Effector memory CD8-positive, alpha-beta T cell (primary cell): ENCODE data around the gene SCAMP4.

Experiments used
- ATAC-seq: fragments of 150-1000 bp; cut with Tn5 transposase; replicated peaks from 2 replicates; pipeline ENCODE4 v1.10.0; 2021; ENCODE audit warnings: mild to moderate bottlenecking, moderate library complexity
- DNase-seq, 3 experiments: peaks; one replicate each; pipeline ENCODE4 v3.0.0; 2021
- H3K27ac Mint-ChIP-seq, 2 donors: one replicate each; pipeline ENCODE4 v1.8.0; 2022; ENCODE audit warnings: mild to moderate bottlenecking in 2 of 2, mixed read lengths in 2 of 2, moderate library complexity in 2 of 2
- H3K27me3 Mint-ChIP-seq, 2 donors: one replicate each; pipeline ENCODE4 v1.8.0; 2022; ENCODE audit warnings: mixed read lengths in 2 of 2
- H3K36me3 Mint-ChIP-seq: one replicate; pipeline ENCODE4 v1.8.0; 2022; ENCODE audit warnings: mild to moderate bottlenecking, moderate library complexity, mixed read lengths; ENCODE audit not compliant: insufficient read depth
- H3K4me1 Mint-ChIP-seq, 2 donors: one replicate each; pipeline ENCODE4 v1.8.0; 2022; ENCODE audit warnings: low read depth in 2 of 2, mixed read lengths in 2 of 2
- H3K4me3 Mint-ChIP-seq, 2 donors: one replicate each; pipeline ENCODE4 v1.8.0; 2022; ENCODE audit warnings: mild to moderate bottlenecking in 2 of 2, mixed read lengths in 2 of 2, moderate library complexity in 2 of 2
- H3K9me3 Mint-ChIP-seq, 2 donors: one replicate each; pipeline ENCODE4 v1.8.0; 2022; ENCODE audit warnings: mixed read lengths in 2 of 2
- total RNA-seq, 9 experiments: gene quantifications; one replicate each; lab custom pipeline; 2026; lab: John Stamatoyannopoulos, UW

Gene SCAMP4, protein sequence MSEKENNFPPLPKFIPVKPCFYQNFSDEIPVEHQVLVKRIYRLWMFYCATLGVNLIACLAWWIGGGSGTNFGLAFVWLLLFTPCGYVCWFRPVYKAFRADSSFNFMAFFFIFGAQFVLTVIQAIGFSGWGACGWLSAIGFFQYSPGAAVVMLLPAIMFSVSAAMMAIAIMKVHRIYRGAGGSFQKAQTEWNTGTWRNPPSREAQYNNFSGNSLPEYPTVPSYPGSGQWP
- 11.1 to 21.1 (median 15.3) reads per million in 9 experiments for total RNA-seq

DNA sequence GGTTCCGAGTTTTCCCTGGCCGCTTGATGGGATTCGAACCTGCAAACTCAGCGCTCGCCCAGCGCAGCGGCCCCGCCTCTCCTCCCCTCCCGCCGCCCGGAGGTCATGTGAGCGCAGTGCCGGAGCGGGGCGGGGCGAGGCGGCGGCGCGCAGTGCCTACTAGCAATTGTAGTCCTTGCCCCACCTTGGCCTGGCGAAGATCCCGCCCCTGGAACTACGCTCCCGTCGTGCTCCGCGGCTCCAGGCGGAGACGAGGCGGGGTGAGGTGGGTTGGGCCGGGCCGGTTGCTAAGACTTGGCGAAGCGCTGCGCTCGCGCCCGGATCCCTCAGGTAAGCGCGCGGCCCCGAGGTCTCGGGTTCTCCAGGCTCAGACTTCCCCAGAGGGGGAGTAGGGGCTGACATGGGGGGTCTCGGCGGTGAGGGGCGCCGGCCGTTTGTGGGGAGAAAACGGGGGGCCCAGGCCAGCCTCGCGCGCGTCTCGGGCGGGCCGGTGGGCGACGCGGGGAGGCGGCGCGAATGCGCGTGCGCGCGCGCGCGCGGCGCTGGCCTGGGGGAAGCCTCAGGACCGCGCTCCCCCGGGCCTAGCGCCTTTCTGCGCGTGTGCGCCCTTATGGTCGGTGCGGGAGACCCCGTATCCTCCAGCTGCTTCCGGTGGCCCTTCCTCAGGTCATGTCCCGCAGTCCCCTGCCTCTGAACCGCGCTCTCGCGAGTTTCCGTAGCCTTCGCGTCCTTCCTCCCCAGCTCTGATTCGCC, at the start of gene SCAMP4, which contains the start of gene ADAT3:
SCAMP4 (plus strand) TSS at position 290 of the 753 bp plus-strand sequence. CDS start 9,621 bp downstream, outside the sequence.
ADAT3 (plus strand) TSS at position 290 of the 753 bp plus-strand sequence. CDS start 6,649 bp downstream, outside the sequence.
- Mint-ChIP-seq H3K4me1 (peaks cover 15 to 28% of the 10 kb centered on the region in 2 donors), H3K27ac (peak within 1 kb of the TSS; percentile 62 to 83), H3K36me3 (peaks cover 23% of the 10 kb centered on the region), H3K9me3 (no peaks in the 10 kb centered on the region), H3K27me3 (no peaks in the 10 kb centered on the region), H3K4me3 (peak within 1 kb of the TSS; percentile 86 to 89)
- DNase-seq (peak; percentile 96 to 97 (median 97)), ATAC-seq (peak; percentile 95)

DNA sequence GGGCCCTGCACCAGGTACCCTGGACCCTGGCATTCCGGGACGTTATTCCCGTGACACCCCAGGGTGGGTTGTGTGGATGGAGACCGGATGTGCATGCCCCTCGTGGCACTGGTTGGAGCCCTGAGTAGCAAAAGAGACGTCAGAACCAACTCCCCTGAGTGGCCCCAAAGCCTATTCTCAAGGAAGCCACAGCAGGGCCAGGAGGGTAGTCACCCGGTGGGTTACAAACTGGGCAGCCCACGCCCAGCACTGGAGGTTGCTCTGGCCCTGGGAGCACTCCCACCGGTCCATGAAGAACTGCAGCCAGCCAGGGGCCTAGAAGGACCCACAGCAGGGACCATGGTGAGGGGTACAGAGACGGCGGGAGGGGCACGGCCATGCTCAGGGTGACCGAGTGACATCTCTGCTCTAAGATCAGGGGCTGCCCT, 49.4 kb upstream of the SCAMP4 start:
- Mint-ChIP-seq H3K27me3 (no peaks in the 10 kb centered on the region), H3K4me3 (peak overlapping the region; percentile 83 to 84), H3K9me3 (no peaks in the 10 kb centered on the region), H3K4me1 (peaks cover 23 to 36% of the 10 kb centered on the region in 2 donors), H3K27ac (peak overlapping the region; percentile 87 to 92), H3K36me3 (peaks cover 64% of the 10 kb centered on the region)
- no peak for DNase-seq
- peak; percentile 11 for ATAC-seq

DNA sequence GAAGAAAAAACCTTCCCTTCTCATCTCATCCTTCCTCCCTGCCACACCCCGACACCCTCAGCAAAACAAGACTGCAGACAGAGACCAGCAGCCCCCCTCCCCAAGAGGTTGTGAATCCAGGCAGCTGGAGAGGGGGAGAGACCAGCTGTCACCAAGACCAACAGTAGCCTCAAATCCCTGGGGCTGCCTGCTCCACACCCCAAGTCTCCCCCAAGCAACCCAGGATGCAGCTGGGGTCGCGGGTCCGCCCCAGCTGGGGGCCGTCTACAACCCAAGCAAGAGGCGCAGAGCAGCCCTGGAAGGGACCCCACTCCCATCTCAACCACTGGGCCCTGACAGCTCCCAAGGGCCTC, 48.9 kb upstream of the SCAMP4 start:
- ATAC-seq: no peak
- DNase-seq: no peak
- Mint-ChIP-seq H3K36me3 (peaks cover 64% of the 10 kb centered on the region), H3K4me3 (peak overlapping the region; percentile 83 to 84), H3K9me3 (no peaks in the 10 kb centered on the region), H3K27ac (peak overlapping the region; percentile 87 to 92), H3K27me3 (no peaks in the 10 kb centered on the region), H3K4me1 (peaks cover 22 to 38% of the 10 kb centered on the region in 2 donors)

DNA sequence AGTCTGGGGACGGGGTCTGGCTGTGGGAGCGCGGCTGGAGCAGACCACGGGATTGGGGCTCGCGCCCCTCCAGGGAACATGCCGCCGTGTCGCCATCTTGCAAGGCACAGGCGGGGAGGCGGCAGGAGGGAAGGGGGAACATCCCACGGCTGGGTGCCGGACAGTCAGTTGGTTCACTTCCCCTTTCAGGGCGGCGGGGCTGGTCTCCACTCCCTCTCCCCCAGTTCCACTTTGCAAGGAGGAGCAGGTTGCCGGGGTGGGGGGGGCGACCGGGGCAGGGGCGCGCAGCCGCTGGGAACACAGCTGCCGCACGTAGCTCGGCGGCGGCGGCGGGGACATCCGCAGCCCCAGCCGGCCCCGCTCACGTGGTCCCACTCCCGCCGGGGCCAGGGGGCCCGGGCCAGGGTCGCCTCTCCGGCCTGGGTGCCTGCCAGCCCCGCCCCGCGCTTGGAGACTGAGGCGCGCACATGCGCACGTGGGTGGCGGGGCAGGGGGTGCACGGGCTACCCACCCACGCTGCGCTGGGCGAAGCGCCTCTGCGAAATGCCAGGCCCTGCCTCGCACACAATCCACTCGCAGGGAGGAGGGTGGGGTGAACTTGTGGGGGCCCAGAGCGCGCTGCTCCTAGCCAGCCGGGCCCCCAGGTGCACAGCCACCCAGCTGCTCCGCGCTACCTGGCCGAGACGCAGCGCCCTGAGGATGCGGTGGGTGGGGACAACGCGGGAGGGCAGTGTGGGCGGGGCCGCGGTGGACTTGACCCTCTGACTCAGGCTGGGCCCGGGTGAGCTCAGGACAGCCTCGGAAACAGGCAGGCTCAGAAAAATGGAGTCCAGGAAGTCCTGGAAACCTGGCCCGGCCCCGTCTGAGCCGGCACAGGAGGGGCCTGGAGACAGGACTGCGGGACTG, 48.2 kb upstream of the SCAMP4 start:
- Mint-ChIP-seq H3K4me3 (peak overlapping the region; percentile 83 to 84), H3K36me3 (peaks cover 65% of the 10 kb centered on the region), H3K27ac (peak overlapping the region; percentile 87 to 92), H3K27me3 (no peaks in the 10 kb centered on the region), H3K4me1 (peaks cover 28 to 42% of the 10 kb centered on the region in 2 donors), H3K9me3 (no peaks in the 10 kb centered on the region)
- DNase-seq (no peak), ATAC-seq (peak; percentile 29)

DNA sequence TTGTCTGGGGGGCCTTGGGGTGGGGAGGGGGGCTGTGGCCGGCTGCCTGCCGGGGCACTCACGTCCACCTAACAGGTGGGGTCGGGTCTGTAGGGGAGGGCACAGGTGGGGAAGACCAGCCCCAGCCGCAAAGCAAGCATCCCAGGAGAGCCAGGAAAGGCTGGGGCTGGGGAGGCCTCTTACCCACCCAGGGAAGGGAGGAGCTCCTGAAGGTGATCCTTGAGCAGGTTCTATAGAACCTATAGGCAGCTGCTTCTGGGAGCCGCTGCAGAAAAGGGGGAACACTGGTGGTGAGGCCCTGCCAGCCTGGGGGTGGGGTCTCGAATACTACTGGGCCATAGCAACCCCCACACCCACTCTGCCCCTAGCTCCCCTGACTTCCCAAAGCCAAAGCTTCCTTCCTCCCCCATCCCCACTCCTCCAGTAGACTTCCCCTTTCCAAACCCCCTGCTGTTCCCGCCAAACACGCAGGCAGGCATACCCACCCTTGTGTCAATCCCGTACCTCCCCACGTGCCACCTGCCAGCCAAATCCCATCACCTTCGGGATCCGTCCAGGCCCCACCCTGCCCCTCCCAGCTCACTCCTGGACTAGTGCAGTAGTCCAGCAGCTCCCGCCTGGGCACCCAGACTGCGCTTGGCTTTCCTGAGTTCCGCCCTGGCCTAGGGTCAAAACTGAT, 47.4 kb upstream of the SCAMP4 start:
- peaks cover 34 to 46% of the 10 kb centered on the region in 2 donors for H3K4me1 Mint-ChIP-seq

DNA sequence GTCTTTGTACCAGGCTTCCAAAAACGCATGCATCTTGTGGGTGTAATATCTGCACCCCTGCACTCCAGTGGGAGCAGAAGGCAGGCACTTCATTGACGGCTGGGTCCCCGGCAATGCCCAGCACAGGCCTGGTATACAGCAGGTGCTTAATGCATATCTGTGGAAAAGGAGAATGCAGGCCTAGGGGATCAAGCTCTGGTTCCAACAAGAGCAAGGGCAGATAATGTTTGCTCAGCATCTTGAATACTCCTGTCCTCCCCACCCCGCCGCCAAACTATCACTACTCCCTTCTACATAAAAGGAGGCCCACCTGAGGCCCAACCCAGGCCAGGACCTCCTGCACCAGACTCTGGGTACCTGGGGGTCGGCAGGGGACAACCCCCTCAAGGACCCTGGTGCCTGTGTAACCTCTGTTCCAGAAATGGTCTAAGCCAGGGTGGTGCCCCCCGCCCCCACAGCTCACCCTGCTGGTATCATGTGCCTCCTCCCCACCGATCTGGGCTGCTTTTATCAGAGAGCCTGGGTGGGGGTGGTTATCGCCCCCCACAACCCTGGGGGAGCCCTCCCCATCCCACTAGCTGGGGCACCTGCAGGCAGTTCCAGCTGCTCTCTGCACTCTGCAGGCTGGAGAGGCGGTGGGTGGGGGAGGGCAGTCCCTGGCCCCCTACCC, 46.7 kb upstream of the SCAMP4 start:
- ATAC-seq: no peak
- no peak for DNase-seq
- Mint-ChIP-seq H3K4me1 (peaks cover 27 to 40% of the 10 kb centered on the region in 2 donors), H3K9me3 (no peaks in the 10 kb centered on the region), H3K27me3 (no peaks in the 10 kb centered on the region), H3K36me3 (peaks cover 62% of the 10 kb centered on the region), H3K27ac (peak overlapping the region; percentile 35 to 98), H3K4me3 (peak overlapping the region; percentile 35 to 84)

More for the DNA sequence above, 47.4 kb upstream of the SCAMP4 start:
- ATAC-seq: no peak
- DNase-seq: no peak
- H3K36me3 Mint-ChIP-seq: peaks cover 68% of the 10 kb centered on the region
- H3K27ac Mint-ChIP-seq: peak overlapping the region; percentile 35 to 98
- H3K27me3 Mint-ChIP-seq: no peaks in the 10 kb centered on the region
- peak overlapping the region; percentile 83 to 84 for H3K4me3 Mint-ChIP-seq
- H3K9me3 Mint-ChIP-seq: no peaks in the 10 kb centered on the region

DNA sequence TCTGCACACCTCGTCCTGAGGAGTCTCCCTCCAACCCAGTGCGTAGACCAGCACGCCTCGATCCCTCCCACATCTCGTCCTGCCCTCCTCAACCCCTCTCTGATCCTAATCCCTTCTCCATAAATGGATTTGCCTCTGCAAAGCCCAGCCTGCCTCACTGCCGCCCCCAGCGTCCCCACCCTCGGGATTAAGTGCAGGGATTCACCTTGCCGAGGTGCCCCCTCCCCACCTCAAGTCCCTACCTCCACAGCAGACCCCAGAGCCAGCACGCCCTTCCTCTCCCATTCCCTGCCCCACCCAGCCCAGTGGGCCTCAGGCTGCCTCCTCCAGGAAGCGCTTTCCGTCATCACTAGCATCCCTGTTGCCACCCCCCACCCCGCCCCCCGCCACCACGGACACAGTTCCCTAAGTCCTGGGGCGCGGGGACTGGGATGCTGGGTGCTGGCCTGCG, 45.8 kb upstream of the SCAMP4 start:
- H3K36me3 Mint-ChIP-seq: peaks cover 65% of the 10 kb centered on the region
- DNase-seq: no peak
- peak overlapping the region; percentile 37 to 42 for H3K4me3 Mint-ChIP-seq
- no peaks in the 10 kb centered on the region for H3K9me3 Mint-ChIP-seq
- peaks cover 27 to 39% of the 10 kb centered on the region in 2 donors for H3K4me1 Mint-ChIP-seq
- peak overlapping the region; percentile 71 to 98 for H3K27ac Mint-ChIP-seq
- H3K27me3 Mint-ChIP-seq: no peaks in the 10 kb centered on the region
- no peak for ATAC-seq

DNA sequence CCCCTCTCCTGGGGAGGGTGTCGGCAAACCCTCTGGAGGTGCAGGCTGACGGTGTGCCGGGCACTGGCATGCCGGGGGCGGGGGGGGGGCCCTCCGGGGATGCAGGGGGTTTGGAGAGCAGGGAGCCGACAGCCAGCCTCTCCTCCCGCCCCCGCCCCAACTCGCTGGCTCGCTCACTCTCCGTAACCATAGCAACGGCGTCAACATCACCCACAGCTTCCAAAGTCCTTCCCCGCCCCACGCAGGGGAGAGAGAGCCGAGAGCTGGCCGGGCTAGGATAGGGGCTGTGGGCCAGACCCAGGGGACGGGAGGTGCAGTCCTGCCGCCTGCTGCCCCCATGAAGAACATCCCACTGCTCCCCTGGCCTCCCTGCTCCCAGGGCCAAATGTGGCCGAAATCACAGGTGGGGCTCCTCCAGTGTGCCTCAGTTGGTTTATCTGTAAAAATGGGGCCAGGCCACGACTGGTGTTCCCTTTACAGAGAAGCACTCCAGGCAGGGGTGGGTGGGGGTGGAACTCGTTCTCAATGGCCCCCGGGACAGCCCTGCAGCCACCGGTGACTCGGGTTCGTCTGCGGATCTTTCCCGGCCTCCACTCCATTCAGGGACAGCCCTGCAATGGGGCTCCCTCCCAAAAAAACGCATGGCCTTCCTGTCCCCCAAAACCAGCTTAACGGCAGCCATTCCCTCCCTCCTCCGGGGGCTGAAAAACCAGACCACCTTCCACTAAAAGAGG, 45.0 kb upstream of the SCAMP4 start:
- H3K4me3 Mint-ChIP-seq: peak overlapping the region in 1 of 2 donors; percentile 99
- H3K36me3 Mint-ChIP-seq: peaks cover 65% of the 10 kb centered on the region
- H3K27ac Mint-ChIP-seq: peak overlapping the region; percentile 97 to 98
- no peaks in the 10 kb centered on the region for H3K9me3 Mint-ChIP-seq
- H3K4me1 Mint-ChIP-seq: peaks cover 23 to 35% of the 10 kb centered on the region in 2 donors
- no peak for DNase-seq
- H3K27me3 Mint-ChIP-seq: no peaks in the 10 kb centered on the region
- no peak for ATAC-seq

DNA sequence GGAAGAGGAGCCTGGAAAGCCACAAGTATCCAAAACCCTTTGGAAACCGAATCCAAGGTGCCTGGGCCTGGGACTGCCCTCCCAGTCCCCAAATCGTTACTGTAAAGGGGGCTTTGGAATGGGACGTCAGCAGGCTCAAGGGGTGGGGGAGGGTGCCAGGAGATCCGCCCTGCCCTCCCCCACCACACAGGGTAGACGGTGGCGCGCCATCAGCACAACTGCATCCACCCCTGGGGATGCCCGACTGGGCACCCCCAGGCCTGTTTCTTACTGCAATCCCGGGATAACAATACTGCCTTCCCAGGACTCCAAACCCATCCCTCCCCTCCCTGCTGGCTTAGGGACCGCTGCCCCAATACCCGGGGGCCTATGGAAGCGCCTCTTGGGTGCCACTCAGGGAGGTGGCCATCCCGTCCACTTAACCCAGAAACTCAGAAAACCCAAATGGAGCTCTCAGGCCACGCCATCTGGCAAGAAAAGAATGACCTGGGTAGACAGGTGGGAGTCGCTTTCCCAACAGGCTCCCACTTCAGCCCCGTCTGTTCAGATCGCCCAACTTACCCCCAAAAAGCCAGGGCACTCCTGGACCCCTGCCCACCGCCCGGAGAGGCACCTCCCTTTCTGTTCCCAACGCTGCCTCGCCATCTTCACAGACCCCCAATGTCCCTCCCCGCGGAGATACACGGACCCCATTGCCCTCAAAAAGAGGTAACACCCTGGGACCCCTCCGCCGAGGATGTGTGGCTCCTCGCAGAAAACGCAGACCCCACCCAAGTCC, 44.2 kb upstream of the SCAMP4 start:
- Mint-ChIP-seq H3K4me3 (peak overlapping the region; percentile 99), H3K27ac (peak overlapping the region; percentile 97 to 98), H3K27me3 (no peaks in the 10 kb centered on the region), H3K4me1 (peaks cover 23 to 34% of the 10 kb centered on the region in 2 donors), H3K36me3 (peaks cover 61% of the 10 kb centered on the region), H3K9me3 (no peaks in the 10 kb centered on the region)
- DNase-seq (no peak), ATAC-seq (no peak)

DNA sequence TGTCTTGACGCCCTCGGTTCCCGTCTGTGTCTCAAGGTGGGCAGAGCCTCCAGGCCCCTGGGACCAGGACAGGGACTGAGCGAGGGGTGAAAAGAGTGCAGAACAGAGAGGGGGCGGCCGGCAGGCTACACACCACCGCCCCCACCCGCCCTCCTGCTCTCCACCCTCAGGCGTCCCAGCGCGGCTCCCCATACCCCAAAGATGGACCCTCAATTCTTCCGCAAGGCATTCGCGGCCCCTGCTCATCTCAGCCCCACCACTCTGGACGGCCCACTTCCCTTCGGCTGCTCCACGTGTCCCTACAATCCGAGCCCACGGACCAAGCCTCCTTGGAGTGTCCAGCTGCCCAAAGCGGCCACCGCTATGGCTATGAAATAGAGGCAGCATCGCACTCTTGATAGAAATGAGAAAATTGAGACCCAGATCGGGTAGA, 43.6 kb upstream of the SCAMP4 start:
- Mint-ChIP-seq H3K27ac (peak overlapping the region; percentile 97 to 98), H3K27me3 (no peaks in the 10 kb centered on the region), H3K4me3 (peak overlapping the region; percentile 99), H3K4me1 (peaks cover 19 to 31% of the 10 kb centered on the region in 2 donors), H3K9me3 (no peaks in the 10 kb centered on the region), H3K36me3 (peaks cover 56% of the 10 kb centered on the region)
- no peak for ATAC-seq
- no peak for DNase-seq

DNA sequence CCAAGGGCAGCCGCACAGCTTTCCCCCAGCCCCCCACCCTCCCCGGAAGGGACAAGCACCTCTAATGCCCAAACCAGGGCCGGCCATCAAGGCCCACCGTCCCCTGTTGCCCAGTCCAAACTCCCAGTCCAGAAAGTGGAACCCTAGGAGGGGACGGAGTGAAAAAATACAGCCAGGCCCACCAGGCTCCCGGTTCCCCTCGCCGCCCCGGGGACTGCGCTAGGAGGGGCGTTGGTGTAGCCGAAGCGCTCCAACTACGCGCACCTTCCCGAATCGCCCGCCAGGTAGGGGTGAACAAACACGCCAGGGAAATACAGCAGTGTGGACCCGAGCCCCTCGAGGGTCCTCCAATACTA, 43.2 kb upstream of the SCAMP4 start:
- Mint-ChIP-seq H3K9me3 (no peaks in the 10 kb centered on the region), H3K27ac (peak overlapping the region; percentile 97 to 98), H3K4me1 (peaks cover 19 to 31% of the 10 kb centered on the region in 2 donors), H3K36me3 (peaks cover 54% of the 10 kb centered on the region), H3K4me3 (peak overlapping the region; percentile 99), H3K27me3 (no peaks in the 10 kb centered on the region)
- DNase-seq (no peak), ATAC-seq (no peak)
